SK-N-MC (cell line): ENCODE measurements around the gene PRTG.

ENCODE experiments used
- DNase-seq: peaks from one replicate; pipeline ENCODE4 v3.0.0-alpha.2; 2011; ENCODE audit warnings: low read depth, low spot score
- H3K27ac ChIP-seq: fragments of 200-600 bp; sonication (generic); 2 replicates; pipeline ENCODE4 v1.5.1; 2016; ENCODE audit warnings: mixed run types
- H3K36me3 ChIP-seq: fragments of 200-600 bp; sonication (generic); 2 replicates; pipeline ENCODE4 v1.6.1; 2017; ENCODE audit warnings: antibody characterized with exemption, low read length, mixed read lengths; ENCODE audit not compliant: insufficient read depth
- H3K4me3 ChIP-seq: fragments of 200-600 bp; sonication (generic); 2 replicates; pipeline ENCODE4 v1.5.1; 2016
- H3K9ac ChIP-seq: fragments of 200-600 bp; sonication (generic); 2 replicates; pipeline ENCODE4 v1.8.0; 2017; ENCODE audit warnings: mixed run types, mixed read lengths; ENCODE audit not compliant: insufficient read length
- H3K9me3 ChIP-seq: fragments of 200-600 bp; sonication (generic); 2 replicates; pipeline ENCODE4 v1.6.1; 2017; ENCODE audit warnings: low read depth, mild to moderate bottlenecking, antibody characterized with exemption, low read length, moderate library complexity, mixed read lengths
- EZH2 ChIP-seq: fragments of 200-600 bp; sonication (generic); IDR thresholded peaks from one replicate; pipeline ENCODE4 v1.6.1; 2017; ENCODE audit warnings: antibody characterized with exemption
- FOXP2 ChIP-seq: optimal IDR thresholded peaks from 2 replicates; pipeline ENCODE3; 2011; ENCODE audit warnings: mild to moderate bottlenecking, moderate library complexity; ENCODE audit not compliant: insufficient read depth; ENCODE audit errors: extremely low read length, control extremely low read depth
- POLR2AphosphoS5 ChIP-seq: IDR thresholded peaks from 2 replicates; pipeline ENCODE4 v1.6.1; 2012; ENCODE audit warnings: mild to moderate bottlenecking, low read depth, low read length, borderline replicate concordance

PRTG gene

DNA sequence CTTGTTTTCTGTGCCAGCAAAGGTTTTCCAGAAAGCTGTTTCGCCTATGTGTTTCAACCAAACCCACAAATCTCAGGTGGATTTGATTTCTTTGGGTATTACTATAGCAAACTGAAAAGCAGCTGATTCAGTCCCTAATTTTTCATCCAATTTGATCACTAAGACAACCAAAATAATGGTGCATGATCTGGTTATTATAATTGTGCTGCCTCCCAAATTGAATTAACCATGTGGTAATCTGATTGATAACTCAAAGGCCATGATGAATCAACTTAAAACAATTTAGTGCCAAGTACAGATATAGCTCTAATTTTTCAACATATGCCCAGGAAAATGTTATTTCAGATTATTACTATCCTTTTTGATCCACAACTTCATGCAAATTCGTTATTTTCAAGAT, 30.6 kb downstream of the PRTG start:
- H3K9me3 ChIP-seq: no peaks in the 10 kb centered on the region
- no peak overlapping the region for H3K27ac ChIP-seq
- H3K9ac ChIP-seq: no peak overlapping the region
- H3K4me3 ChIP-seq: no peak overlapping the region
- no peak for DNase-seq
- TF ChIP-seq EZH2 (no peak), FOXP2 (no peak), POLR2AphosphoS5 (no peak)
- no peaks in the 10 kb centered on the region for H3K36me3 ChIP-seq

DNA sequence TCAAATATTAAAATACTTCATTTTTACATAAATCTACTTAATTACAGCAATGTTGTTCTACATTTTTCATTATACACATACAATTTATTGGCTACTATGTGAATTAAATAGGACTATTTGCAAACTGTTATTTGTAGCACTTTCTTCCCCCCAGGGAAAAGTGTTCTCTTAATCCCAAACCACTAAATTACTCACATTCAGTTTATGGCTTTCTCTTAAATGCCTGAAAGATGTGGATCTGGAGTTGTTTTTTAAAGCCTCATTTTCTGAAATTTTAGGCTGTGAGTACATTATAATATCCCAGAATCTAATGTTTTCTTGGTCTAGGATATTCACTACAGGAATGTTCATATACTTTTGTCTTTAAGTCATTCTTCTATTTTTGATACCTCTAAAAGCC, 32.7 kb downstream of the PRTG start:
- H3K36me3 ChIP-seq: no peaks in the 10 kb centered on the region
- no peak overlapping the region for H3K27ac ChIP-seq
- no peak for TF ChIP-seq POLR2AphosphoS5
- no peak for TF ChIP-seq EZH2
- TF ChIP-seq FOXP2: no peak
- H3K4me3 ChIP-seq: no peak overlapping the region
- DNase-seq: no peak
- no peak overlapping the region for H3K9ac ChIP-seq
- no peaks in the 10 kb centered on the region for H3K9me3 ChIP-seq

DNA sequence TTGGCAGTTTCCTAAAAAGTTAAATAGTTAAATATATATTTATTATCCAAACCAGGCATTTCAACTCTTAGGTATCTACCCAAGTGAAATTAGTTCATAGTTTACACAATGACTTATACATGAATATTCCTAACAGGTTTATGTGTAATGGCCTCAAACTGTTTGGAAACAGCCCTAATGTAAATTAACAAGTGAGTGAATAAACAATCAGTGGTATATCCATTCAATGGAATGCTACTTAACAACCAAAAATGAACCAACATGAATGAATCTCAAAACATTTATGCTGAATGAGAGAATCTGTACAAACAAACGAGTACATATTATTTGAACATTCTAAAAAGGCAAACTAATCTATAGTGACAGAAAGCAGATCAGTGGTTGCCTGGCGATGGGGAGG, 33.5 kb downstream of the PRTG start:
- DNase-seq: no peak
- H3K27ac ChIP-seq: no peak overlapping the region
- H3K9me3 ChIP-seq: no peaks in the 10 kb centered on the region
- TF ChIP-seq FOXP2: no peak
- H3K36me3 ChIP-seq: no peaks in the 10 kb centered on the region
- H3K9ac ChIP-seq: no peak overlapping the region
- no peak overlapping the region for H3K4me3 ChIP-seq

DNA sequence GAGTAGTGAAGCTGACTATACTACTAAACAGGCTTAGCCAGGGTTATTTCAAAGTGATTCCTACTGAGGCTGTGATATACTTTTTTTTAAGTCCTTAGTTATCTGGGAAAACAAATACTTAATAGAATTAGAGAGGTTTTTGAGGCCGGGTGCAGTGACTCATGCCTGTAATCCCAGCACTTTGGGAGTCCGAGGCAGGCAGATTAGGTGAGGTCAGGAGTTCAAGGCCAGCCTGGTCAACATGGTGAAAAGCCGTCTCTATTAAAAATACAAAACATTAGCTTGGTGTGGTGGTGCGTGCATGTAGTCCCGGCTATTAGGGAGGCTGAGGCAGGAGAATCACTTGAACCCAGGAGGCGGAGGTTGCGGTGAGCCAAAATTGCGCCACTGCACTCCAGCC, 34.2 kb downstream of the PRTG start:
- TF ChIP-seq EZH2 (no peak), POLR2AphosphoS5 (no peak), FOXP2 (no peak)
- Histone ChIP-seq H3K36me3 (no peaks in the 10 kb centered on the region), H3K9ac (no peak overlapping the region), H3K9me3 (no peaks in the 10 kb centered on the region), H3K4me3 (no peak overlapping the region), H3K27ac (no peak overlapping the region)
- DNase-seq: no peak

DNA sequence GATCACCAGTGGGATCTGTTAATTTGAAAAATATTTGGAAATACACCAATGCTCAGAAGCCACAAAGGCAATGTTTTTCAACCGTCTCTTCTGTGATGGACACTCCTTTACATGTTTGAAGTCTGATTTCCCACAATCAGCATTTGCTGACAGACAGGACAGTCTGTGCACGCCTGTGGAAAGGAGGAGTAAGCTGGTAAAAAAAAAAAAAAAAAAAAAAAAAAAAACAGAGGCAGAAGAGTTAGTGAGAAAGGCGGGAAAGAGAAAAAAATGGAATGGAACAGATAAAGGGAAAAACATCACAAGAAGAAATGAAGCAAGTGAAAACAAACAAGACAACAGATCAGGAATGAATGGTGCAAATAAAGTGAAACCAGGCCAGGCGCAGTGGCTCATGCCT, 35.0 kb downstream of the PRTG start:
- Histone ChIP-seq H3K9ac (no peak overlapping the region), H3K36me3 (no peaks in the 10 kb centered on the region), H3K27ac (no peak overlapping the region), H3K4me3 (no peak overlapping the region), H3K9me3 (no peaks in the 10 kb centered on the region)
- no peak for DNase-seq
- TF ChIP-seq EZH2 (no peak), POLR2AphosphoS5 (no peak), FOXP2 (no peak)

DNA sequence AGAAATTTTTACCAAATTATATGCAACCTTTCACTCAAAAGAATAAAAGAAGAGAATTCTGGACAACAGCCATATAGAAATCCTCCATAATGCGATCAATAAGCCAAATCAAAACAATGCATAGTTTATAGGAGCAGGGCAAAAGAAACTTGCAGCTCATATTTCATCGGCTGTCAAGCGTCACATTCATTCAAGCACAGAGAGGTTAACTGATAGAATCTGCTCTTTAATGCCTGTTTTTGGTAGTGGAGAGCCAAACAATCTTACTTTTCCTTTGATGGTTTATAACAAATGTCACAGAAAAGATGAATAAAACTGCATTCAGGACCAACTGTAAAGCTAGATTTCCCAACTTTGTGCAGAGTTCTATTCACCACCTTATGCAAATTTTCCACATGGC, 35.4 kb downstream of the PRTG start:
- Histone ChIP-seq H3K36me3 (no peaks in the 10 kb centered on the region), H3K9ac (no peak overlapping the region), H3K9me3 (no peaks in the 10 kb centered on the region), H3K27ac (no peak overlapping the region), H3K4me3 (no peak overlapping the region)
- TF ChIP-seq POLR2AphosphoS5 (no peak), EZH2 (no peak), FOXP2 (no peak)
- no peak for DNase-seq

DNA sequence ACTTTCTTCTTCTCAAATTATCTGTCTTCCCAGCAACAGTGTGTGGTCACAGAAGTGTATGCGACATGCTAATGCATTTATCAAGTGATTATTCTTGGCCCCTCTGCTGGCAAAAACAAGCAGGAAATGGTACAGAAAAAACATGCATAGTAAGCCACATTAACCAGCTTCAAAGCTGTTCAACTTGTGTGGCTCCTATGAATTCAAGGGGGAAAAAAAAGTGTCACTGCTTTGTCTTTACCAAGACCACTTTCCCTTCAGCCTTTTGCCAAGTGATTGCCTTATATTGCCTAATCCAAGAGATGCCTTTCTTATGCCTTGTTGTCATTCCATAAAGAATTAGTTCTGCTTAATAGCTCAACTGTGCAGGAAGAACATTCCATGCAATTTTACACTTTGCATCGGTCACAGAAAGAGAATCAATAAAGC, 39.1 kb downstream of the PRTG start:
- TF ChIP-seq EZH2 (no peak), POLR2AphosphoS5 (no peak), FOXP2 (no peak)
- H3K27ac ChIP-seq: no peak overlapping the region

DNA sequence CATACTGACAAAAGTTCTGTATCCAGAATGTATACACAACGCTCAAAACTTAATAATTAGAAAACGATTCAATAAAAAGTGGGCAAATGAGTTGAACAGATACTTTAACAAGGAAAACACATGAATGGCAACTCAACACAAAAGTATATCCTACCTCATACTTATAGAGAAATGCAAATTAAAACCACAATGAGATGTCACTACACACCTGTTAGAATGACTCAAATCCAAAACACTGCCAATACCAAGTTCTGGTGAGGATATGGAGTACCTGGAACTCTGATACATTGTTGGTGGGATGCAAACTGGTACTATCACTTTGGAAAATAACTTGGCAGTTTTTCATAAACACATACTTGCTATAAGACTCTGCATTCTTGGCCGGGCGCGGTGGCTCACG, 42.1 kb downstream of the PRTG start:
- Histone ChIP-seq H3K27ac (no peak overlapping the region), H3K9ac (no peak overlapping the region), H3K4me3 (no peak overlapping the region), H3K9me3 (no peaks in the 10 kb centered on the region), H3K36me3 (no peaks in the 10 kb centered on the region)
- no peak for TF ChIP-seq POLR2AphosphoS5
- no peak for TF ChIP-seq FOXP2
- no peak for TF ChIP-seq EZH2
- no peak for DNase-seq

More for the DNA sequence above, 39.1 kb downstream of the PRTG start:
- Histone ChIP-seq H3K9me3 (no peaks in the 10 kb centered on the region), H3K36me3 (no peaks in the 10 kb centered on the region), H3K4me3 (0 out of 2 replicates have a peak overlapping the region, but pooled peaks have one; percentile 15), H3K9ac (no peak overlapping the region)
- DNase-seq: no peak

DNA sequence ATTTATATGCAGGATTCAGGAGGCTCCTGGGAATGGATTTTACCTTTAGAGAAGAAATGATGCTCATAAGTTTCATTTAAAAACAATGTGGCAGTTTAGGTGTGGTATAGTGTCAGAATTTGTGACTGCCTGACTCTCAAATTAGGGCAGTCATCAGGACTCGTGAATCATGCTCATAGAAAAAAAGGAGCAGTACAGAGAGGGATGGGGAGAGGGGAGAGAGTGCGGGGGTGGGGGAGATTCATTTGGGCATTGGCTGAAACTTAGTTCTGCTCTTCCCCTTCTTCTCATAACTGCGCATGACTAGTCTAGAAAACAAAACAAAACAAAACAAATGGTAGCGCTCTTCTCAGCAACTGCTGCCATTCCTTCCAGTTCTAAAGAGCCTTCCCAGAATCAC, 44.3 kb downstream of the PRTG start:
- H3K27ac ChIP-seq: no peak overlapping the region
- TF ChIP-seq EZH2 (no peak), POLR2AphosphoS5 (no peak), FOXP2 (no peak)
- H3K9ac ChIP-seq: no peak overlapping the region
- no peaks in the 10 kb centered on the region for H3K9me3 ChIP-seq
- H3K4me3 ChIP-seq: no peak overlapping the region
- no peak for DNase-seq
- H3K36me3 ChIP-seq: no peaks in the 10 kb centered on the region

DNA sequence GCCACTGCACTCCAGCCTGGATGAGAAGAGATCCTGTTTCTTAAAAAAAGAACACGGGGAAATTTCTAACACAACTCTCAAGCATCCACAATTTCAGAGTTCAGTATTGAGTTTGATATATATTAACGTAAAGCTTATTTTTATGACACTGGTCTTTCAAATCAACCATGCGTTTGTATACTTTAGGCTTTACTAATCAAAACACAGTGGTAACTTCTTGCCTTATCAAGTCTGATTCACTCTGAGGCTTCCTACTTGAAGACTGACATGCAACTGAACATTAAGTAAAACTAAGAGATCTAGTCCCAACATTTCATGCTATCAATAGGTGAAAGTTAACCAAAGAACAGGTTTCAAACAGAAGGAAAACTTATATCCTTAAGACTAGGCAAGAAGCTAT, 46.7 kb downstream of the PRTG start:
- DNase-seq: no peak
- Histone ChIP-seq H3K36me3 (no peaks in the 10 kb centered on the region), H3K27ac (no peak overlapping the region), H3K9me3 (no peaks in the 10 kb centered on the region), H3K4me3 (no peak overlapping the region), H3K9ac (no peak overlapping the region)
- no peak for TF ChIP-seq POLR2AphosphoS5
- no peak for TF ChIP-seq EZH2
